GM18508 (cell line): Measurements from ENCODE around the gene SRGAP2.
"Not testable (repeated sequence)": the region's sequence is repeated elsewhere in the genome, so short reads cannot be mapped to it uniquely, and the experiment has no call there.

Experiments used
- ATAC-seq: cut with Tn5 transposase; IDR thresholded peaks from one replicate; pipeline ENCODE4 v1.9.1; 2021; ENCODE audit warnings: moderate number of reproducible peaks; ENCODE audit not compliant: insufficient read depth, unreplicated experiment

SRGAP2 gene

GRCh38 chr1:206203364-206204158 is at the start of gene SRGAP2:
Gene SRGAP2, plus strand, starts transcription at chr1:206203541. Its CDS starts 2,430 bp downstream, at chr1:206205971.
- not testable (repeated sequence) for ATAC-seq

- not testable (repeated sequence) for ATAC-seq
Observed at GRCh38 chr1:206167350-206168029, 35.9 kb upstream of the SRGAP2 start.

GRCh38 chr1:206169794-206170193 is 33.5 kb upstream of the SRGAP2 start:
- not testable (repeated sequence) for ATAC-seq

GRCh38 chr1:206173110-206173719 is 30.1 kb upstream of the SRGAP2 start:
- not testable (repeated sequence) for ATAC-seq

- ATAC-seq = not testable (repeated sequence)
Observed at GRCh38 chr1:206174182-206174868, 29.0 kb upstream of the SRGAP2 start.

- ATAC-seq = not testable (repeated sequence)
Observed at GRCh38 chr1:206175459-206176113, 27.8 kb upstream of the SRGAP2 start.

- not testable (repeated sequence) for ATAC-seq
Observed at GRCh38 chr1:206176114-206176502, 27.2 kb upstream of the SRGAP2 start.

- ATAC-seq = not testable (repeated sequence)
Observed at GRCh38 chr1:206178061-206178989, 25.0 kb upstream of the SRGAP2 start.

GRCh38 chr1:206179666-206180065 is 23.7 kb upstream of the SRGAP2 start:
- not testable (repeated sequence) for ATAC-seq

- not testable (repeated sequence) for ATAC-seq
Observed at GRCh38 chr1:206182368-206183317, 20.7 kb upstream of the SRGAP2 start.

- not testable (repeated sequence) for ATAC-seq
Observed at GRCh38 chr1:206183788-206184187, 19.6 kb upstream of the SRGAP2 start.

GRCh38 chr1:206185778-206186177 is 17.6 kb upstream of the SRGAP2 start:
- not testable (repeated sequence) for ATAC-seq

GRCh38 chr1:206186826-206187225 is 16.5 kb upstream of the SRGAP2 start:
- not testable (repeated sequence) for ATAC-seq

GRCh38 chr1:206195182-206195581 is 8.2 kb upstream of the SRGAP2 start:
- ATAC-seq = not testable (repeated sequence)

- not testable (repeated sequence) for ATAC-seq
Observed at GRCh38 chr1:206196748-206197424, 6.5 kb upstream of the SRGAP2 start.

- peak; percentile 88 for ATAC-seq
Observed at GRCh38 chr1:206202789-206203363, 465 bp upstream of the SRGAP2 start, which contains the start of gene FAM72A. Gene FAM72A, minus strand, starts transcription at chr1:206202839. Its CDS starts 814 bp downstream, at chr1:206202025.

- not testable (repeated sequence) for ATAC-seq
Observed at GRCh38 chr1:206204159-206204511, 794 bp downstream of the SRGAP2 start.
